AG10803 (cell line): ENCODE results near the gene HINT1.

Experiments used
- DNase-seq: peaks from one replicate; pipeline ENCODE4 v3.0.0; 2010; ENCODE audit warnings: low read depth
- H3K4me3 ChIP-seq: 2 replicates; pipeline ENCODE4 v1.5.1; 2011; ENCODE audit warnings: mild to moderate bottlenecking, low read length, control low read depth
- CTCF ChIP-seq: conservative IDR thresholded peaks from 2 replicates; pipeline ENCODE4 v1.5.1; 2011; ENCODE audit warnings: mild to moderate bottlenecking, low read length, control low read depth, inconsistent platforms

Gene HINT1

GRCh38 chr5:131110256-131110594 is 54.8 kb downstream of the HINT1 start:
- no peak for TF ChIP-seq CTCF
- no peak overlapping the region for H3K4me3 ChIP-seq
- DNase-seq: no peak

DNA sequence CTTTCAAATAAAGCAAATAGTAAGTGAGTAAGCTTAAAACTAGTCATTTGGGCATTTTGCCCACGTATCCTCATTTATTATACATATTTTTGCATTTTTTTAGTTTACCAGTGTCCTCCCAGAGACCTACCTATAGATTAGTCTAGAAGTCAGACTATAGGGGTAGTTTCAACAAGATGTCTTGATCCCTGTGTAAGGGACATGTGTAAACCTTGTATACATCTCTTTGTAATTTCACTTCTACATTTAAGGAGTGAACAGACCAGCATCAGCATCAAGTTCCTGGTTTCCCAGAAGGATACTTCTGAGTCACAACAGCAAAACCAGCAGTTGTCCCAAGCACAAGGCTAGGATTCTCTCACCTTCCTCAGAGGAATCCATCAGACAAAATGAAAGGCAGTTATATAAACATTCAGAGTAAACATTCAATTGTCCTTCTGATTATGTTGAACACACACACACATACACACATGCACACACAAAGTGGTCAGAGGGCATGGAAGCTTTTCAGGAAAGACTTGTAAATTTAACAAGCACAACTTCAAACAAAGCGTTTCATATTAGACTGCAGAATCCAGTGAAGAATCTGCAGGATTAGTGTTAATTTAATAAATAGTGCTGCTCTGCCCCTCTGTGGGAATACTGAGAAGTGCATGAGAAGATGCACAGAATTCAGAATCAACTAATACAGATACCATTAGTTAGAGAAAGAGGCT is 55.4 kb downstream of the HINT1 start:
- peak; percentile 82 for TF ChIP-seq CTCF
- no peak overlapping the region for H3K4me3 ChIP-seq
- peak; percentile 35 for DNase-seq
